CD4-positive, alpha-beta memory T cell (primary cell): ENCODE measurements around the gene OTOP2. TPM values are rescaled to one million over a fixed set of nuclear protein-coding genes. Genes with fewer than 3 reads are reported as not detected.
A peak's percentile ranks its signal among the peaks of the same experiment; 100 is the strongest.

Experiments
- CTCF ChIA-PET: fragments of 350-600 bp; sonication (Branson Sonifier 250); formaldehyde crosslinking; loops from one replicate; lab custom pipeline; 2021; ENCODE audit warnings: inconsistent platforms; ENCODE audit not compliant: partially characterized antibody; lab: Charles Lee
- POLR2A ChIA-PET: fragments of 350-600 bp; sonication (Branson Sonifier 250); formaldehyde crosslinking; loops from one replicate; lab custom pipeline; 2021; ENCODE audit not compliant: partially characterized antibody; lab: Charles Lee
- DNase-seq, 5 donors: peaks; one replicate each; pipeline versions ENCODE4 v3.0.0 to v3.0.0-alpha.2; 2020 to 2022; ENCODE audit warnings: mixed read lengths in 1 of 5
- H3K27ac ChIP-seq: one replicate; pipeline ENCODE4 v1.7.0; 2013; ENCODE audit warnings: low read depth, low read length
- H3K27me3 ChIP-seq: 2 replicates; pipeline ENCODE4 v1.7.0; 2013; ENCODE audit warnings: mild to moderate bottlenecking, low read length, moderate library complexity; ENCODE audit not compliant: insufficient read depth
- H3K36me3 ChIP-seq: 2 replicates; pipeline ENCODE4 v1.7.0; 2013; ENCODE audit warnings: mild to moderate bottlenecking, low read length, moderate library complexity; ENCODE audit not compliant: insufficient read depth
- H3K4me1 ChIP-seq: 2 replicates; pipeline ENCODE4 v1.7.0; 2013; ENCODE audit warnings: mild to moderate bottlenecking, low read length, moderate library complexity; ENCODE audit not compliant: insufficient read depth
- H3K4me3 ChIP-seq, 2 donors: one replicate each; pipeline ENCODE4 v1.7.0; 2013; ENCODE audit warnings: low read length in 2 of 2, mild to moderate bottlenecking in 1 of 2
- H3K9me3 ChIP-seq, 2 donors: one replicate each; pipeline ENCODE4 v1.7.0; 2013; ENCODE audit warnings: low read length in 2 of 2, control low read depth in 1 of 2; ENCODE audit not compliant: control insufficient read depth in 1 of 2
- H3K27ac Mint-ChIP-seq, 7 donors: one replicate each; pipeline ENCODE4 v1.8.0; 2020 to 2021; ENCODE audit warnings: mixed read lengths in 7 of 7, mild to moderate bottlenecking in 6 of 7, inconsistent platforms in 3 of 7, moderate library complexity in 3 of 7
- H3K27me3 Mint-ChIP-seq, 2 donors: one replicate each; pipeline ENCODE4 v1.8.0; 2020 to 2021; ENCODE audit warnings: mixed read lengths in 2 of 2
- H3K36me3 Mint-ChIP-seq, 2 donors: one replicate each; pipeline ENCODE4 v1.8.0; 2020 to 2021; ENCODE audit warnings: mixed read lengths in 2 of 2, inconsistent platforms in 1 of 2, mild to moderate bottlenecking in 1 of 2
- H3K4me1 Mint-ChIP-seq, 4 donors: one replicate each; pipeline ENCODE4 v1.8.0; 2020 to 2021; ENCODE audit warnings: mixed read lengths in 4 of 4, mild to moderate bottlenecking in 1 of 4
- H3K4me3 Mint-ChIP-seq, 8 donors: one replicate each; pipeline ENCODE4 v1.8.0; 2020 to 2021; ENCODE audit warnings: mixed read lengths in 8 of 8, mild to moderate bottlenecking in 7 of 8, moderate library complexity in 6 of 8, inconsistent platforms in 3 of 8
- H3K9me3 Mint-ChIP-seq, 8 donors: one replicate each; pipeline ENCODE4 v1.8.0; 2020 to 2021; ENCODE audit warnings: mixed read lengths in 8 of 8, mild to moderate bottlenecking in 5 of 8, inconsistent platforms in 3 of 8, moderate library complexity in 1 of 8
- intact Hi-C: fragments of 100-400 bp; cut with micrococcal nuclease; formaldehyde crosslinking; loops from one replicate; pipeline ENCODE4 v1.15.1; 2023
- polyA plus RNA-seq, 2 donors: library from polyadenylated mRNA; unstranded; fragments of 300-500 nt; fragmentation: Illumina TruSeq; gene quantifications; one replicate each; pipeline ENCODE4 v1.2.3, GENCODE V29; 2021
- total RNA-seq, 2 experiments: library from RNA; stranded (reverse); gene quantifications; one replicate each; pipeline ENCODE4 v1.2.3, GENCODE V29; 2021

OTOP2 gene
- total and polyA plus RNA-seq, 4 experiments from 2014 or later, result not detected

DNA sequence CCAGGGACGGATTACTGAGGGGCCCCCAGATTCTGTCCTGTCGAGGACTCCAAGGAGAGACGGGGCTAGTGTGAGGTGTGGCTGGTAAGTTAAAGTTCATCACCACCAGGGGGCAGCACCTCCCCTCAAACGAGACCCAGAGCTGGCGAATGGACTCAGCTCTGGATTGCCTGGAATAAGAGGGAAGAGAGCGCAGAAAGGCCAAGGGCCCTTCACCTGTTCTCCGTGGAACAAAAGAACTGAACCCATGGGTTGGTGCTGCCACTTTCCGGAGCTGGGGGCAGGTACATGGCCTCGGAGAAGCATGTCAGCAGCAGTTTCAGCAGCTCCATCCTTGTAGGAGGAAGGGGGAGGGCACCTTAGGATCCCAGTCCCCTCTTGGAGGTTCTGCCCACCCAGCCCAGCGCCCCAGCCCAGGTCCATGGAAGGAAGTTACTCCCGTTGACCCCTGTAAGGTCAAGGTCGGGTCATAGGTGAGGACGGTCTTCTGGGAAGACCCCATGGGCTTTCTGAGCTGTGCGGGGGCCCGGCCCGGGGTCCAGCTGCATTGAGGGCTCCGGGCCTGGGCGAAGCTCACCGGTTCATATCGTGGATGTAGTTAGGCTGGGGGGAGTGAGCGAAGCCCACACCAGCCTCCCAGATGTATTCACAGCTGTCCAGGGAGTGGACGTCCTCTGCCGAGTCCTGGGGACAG, 37.7 kb downstream of the OTOP2 start:
- Mint-ChIP-seq H3K27ac (peak overlapping the region in 2 of 7 donors; percentile 59 to 66), H3K36me3 (no peaks in the 10 kb centered on the region), H3K4me1 (peaks cover 4 to 13% (median 8%) of the 10 kb centered on the region in 4 donors), H3K4me3 (peak overlapping the region in 1 of 8 donors; percentile 31), H3K27me3 (no peaks in the 10 kb centered on the region), H3K9me3 (no peaks in the 10 kb centered on the region)
- no peaks in the 10 kb centered on the region for H3K27me3 ChIP-seq
- H3K9me3 ChIP-seq, result no peaks in the 10 kb centered on the region
- CTCF ChIA-PET, result interaction anchor here (0.7 to 6.6 kb wide), 70 partner anchors 10 to 450 kb away, joined by 3 to 107 read pairs (median 5); partner anchors contain the start of genes ARMC7, CDR2L, HID1 and MIF4GD
- no peaks in the 10 kb centered on the region for H3K36me3 ChIP-seq
- POLR2A ChIA-PET, result interaction anchor here (0.9 to 3.1 kb wide), 14 partner anchors 9 to 451 kb away, joined by 3 to 20 read pairs (median 4); partner anchors contain the start of genes CDR2L, MIF4GD, MRPL58 and SLC16A5
- peaks cover 6% of the 10 kb centered on the region for H3K4me1 ChIP-seq
- H3K4me3 ChIP-seq, result no peak overlapping the region
- intact Hi-C loops, result loop anchor here (1.0 to 10.0 kb wide), 8 partner anchors 44 to 453 kb away; partner anchors contain the start of genes ARMC7 and MRPL58
- DNase-seq, result peak; percentile 76 to 80 (median 77)
- H3K27ac ChIP-seq, result no peak overlapping the region

DNA sequence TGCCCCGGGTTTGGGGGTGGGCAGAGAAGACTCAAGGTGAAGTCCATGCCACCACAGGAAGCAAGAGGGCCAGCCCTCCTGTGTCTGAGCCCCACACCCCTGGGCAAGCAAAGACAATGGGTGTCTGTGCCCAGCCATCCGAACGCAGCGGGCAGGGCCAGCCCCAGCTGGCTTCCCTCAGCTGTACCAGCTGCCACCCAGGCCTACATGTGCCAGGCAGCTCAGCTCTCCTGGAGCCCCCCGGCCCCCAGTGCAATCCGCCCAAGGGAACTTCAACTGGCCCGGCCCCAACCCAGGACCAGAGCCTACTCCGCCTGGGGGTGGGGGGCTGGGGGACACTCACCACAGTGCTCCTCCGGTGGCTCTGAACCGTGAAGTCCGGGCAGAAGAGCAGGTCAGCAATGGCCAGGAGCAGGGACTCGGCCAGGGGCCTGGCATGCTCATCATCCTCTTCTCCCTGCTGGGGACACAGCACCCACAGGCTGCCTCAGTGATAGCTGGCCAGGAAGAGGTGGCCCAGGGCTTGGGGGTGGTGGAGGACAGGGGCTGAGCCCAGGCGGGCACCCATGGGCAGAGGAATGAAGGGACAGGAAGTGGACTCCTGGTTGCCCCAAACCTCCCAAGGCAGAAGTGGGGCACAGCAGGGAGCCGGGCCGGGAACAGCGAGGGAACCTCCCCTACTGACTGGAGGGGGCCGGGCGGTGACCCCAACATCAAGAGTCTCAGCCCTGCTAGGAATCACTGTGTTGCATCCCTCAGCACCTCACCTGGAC, 38.7 kb downstream of the OTOP2 start:
- H3K9me3 Mint-ChIP-seq, result no peaks in the 10 kb centered on the region
- peaks cover 4 to 11% (median 8%) of the 10 kb centered on the region in 4 donors for H3K4me1 Mint-ChIP-seq
- H3K36me3 ChIP-seq, result no peaks in the 10 kb centered on the region
- H3K9me3 ChIP-seq, result no peaks in the 10 kb centered on the region
- no peaks in the 10 kb centered on the region for H3K27me3 ChIP-seq
- peaks cover 6% of the 10 kb centered on the region for H3K4me1 ChIP-seq
- H3K27ac ChIP-seq, result no peak overlapping the region
- no peak for DNase-seq
- H3K27me3 Mint-ChIP-seq, result no peaks in the 10 kb centered on the region
- no peak overlapping the region for H3K4me3 ChIP-seq
- POLR2A ChIA-PET, result interaction anchor here (0.9 to 3.1 kb wide), 6 partner anchors 25 to 240 kb away, joined by 3 to 20 read pairs (median 8); partner anchors contain the start of genes CDR2L and MRPL58
- no peak overlapping the region for H3K27ac Mint-ChIP-seq
- H3K36me3 Mint-ChIP-seq, result no peaks in the 10 kb centered on the region
- intact Hi-C loops, result loop anchor here (10.0 kb wide), 1 partner anchor 452 kb away; no protein-coding TSS in a partner anchor
- CTCF ChIA-PET, result interaction anchor here (0.8 to 6.6 kb wide), 29 partner anchors 9 to 277 kb away, joined by 3 to 107 read pairs (median 5); partner anchors contain the start of genes ARMC7, CDR2L, HID1 and MRPL58
- H3K4me3 Mint-ChIP-seq, result no peak overlapping the region

DNA sequence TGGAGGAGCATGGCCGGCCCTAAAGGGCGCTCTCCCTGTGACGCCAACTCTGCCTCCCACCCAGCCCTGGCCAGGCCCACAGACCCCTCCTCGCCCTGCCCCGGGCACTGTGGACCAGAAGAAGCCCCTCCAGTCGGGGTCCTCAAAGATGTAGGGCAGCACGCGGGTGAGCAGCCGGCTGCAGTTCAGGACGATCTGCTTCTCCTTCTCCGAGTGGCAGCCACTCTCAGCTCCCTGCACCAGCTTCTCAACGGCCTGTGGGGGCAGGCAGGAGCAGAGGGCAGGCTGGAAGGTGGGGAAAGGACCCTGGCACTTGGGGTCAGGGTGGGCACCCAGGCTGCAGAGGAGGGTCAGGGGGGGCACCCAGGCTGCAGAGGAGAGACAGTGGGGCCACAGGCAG, 39.6 kb downstream of the OTOP2 start:
- no peak overlapping the region for H3K4me3 ChIP-seq
- no peak overlapping the region for H3K4me3 Mint-ChIP-seq
- intact Hi-C loops, result loop anchor here (10.0 kb wide), 1 partner anchor 451 kb away; no protein-coding TSS in a partner anchor
- H3K9me3 ChIP-seq, result no peaks in the 10 kb centered on the region
- ChIA-PET POLR2A (no interaction called here), CTCF (interaction anchor here (0.8 to 4.6 kb wide), 6 partner anchors 9 to 237 kb away, joined by 3 to 107 read pairs (median 56); partner anchors contain the start of genes ARMC7, HID1, MRPL58 and NT5C)
- H3K4me1 Mint-ChIP-seq, result peaks cover 3 to 11% (median 5%) of the 10 kb centered on the region in 4 donors
- no peak overlapping the region for H3K27ac ChIP-seq
- peaks cover 6% of the 10 kb centered on the region for H3K4me1 ChIP-seq
- no peak for DNase-seq
- H3K9me3 Mint-ChIP-seq, result no peaks in the 10 kb centered on the region
- H3K36me3 ChIP-seq, result no peaks in the 10 kb centered on the region
- no peaks in the 10 kb centered on the region for H3K36me3 Mint-ChIP-seq
- no peaks in the 10 kb centered on the region for H3K27me3 Mint-ChIP-seq
- no peaks in the 10 kb centered on the region for H3K27me3 ChIP-seq
- no peak overlapping the region for H3K27ac Mint-ChIP-seq

DNA sequence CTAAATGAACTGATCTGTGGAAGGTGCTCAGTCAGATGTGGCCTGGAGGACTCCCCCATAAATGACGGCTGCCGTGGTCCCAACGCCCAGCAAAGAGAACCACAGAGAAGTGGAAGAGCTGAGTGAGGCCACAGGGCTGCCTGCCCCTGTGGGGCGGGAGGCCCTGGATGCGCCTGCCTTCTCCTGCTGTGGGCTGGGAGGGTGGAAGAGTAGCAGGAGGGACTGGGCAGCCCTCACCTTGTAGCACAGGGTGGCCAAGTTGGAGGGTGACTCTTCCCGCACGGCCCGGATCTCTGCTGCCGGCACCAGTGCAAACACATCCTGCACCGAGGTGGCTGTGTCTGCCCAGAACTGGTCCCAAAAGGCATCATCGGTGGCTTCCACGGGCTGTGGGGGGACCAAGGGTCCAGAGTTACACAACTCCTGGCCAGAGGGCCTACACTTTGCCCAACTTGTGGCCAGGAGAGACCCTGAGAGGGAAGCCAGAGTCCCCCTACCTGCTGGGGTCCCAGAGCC, 40.2 kb downstream of the OTOP2 start:
- no peaks in the 10 kb centered on the region for H3K27me3 ChIP-seq
- POLR2A ChIA-PET, result no interaction called here
- no peak overlapping the region for H3K4me3 Mint-ChIP-seq
- no peaks in the 10 kb centered on the region for H3K36me3 Mint-ChIP-seq
- H3K4me1 Mint-ChIP-seq, result peaks cover 3 to 11% (median 5%) of the 10 kb centered on the region in 4 donors
- H3K9me3 Mint-ChIP-seq, result no peaks in the 10 kb centered on the region
- intact Hi-C loops, result loop anchor here (10.0 kb wide), 1 partner anchor 450 kb away; no protein-coding TSS in a partner anchor
- H3K36me3 ChIP-seq, result no peaks in the 10 kb centered on the region
- H3K27ac Mint-ChIP-seq, result no peak overlapping the region
- DNase-seq, result no peak
- no peaks in the 10 kb centered on the region for H3K27me3 Mint-ChIP-seq
- CTCF ChIA-PET, result interaction anchor here (1.5 to 4.6 kb wide), 5 partner anchors 8 to 236 kb away, joined by 5 to 107 read pairs (median 89); partner anchors contain the start of genes ARMC7, HID1, MRPL58 and NT5C
- H3K27ac ChIP-seq, result no peak overlapping the region
- H3K4me1 ChIP-seq, result peaks cover 6% of the 10 kb centered on the region
- no peaks in the 10 kb centered on the region for H3K9me3 ChIP-seq
- H3K4me3 ChIP-seq, result no peak overlapping the region

DNA sequence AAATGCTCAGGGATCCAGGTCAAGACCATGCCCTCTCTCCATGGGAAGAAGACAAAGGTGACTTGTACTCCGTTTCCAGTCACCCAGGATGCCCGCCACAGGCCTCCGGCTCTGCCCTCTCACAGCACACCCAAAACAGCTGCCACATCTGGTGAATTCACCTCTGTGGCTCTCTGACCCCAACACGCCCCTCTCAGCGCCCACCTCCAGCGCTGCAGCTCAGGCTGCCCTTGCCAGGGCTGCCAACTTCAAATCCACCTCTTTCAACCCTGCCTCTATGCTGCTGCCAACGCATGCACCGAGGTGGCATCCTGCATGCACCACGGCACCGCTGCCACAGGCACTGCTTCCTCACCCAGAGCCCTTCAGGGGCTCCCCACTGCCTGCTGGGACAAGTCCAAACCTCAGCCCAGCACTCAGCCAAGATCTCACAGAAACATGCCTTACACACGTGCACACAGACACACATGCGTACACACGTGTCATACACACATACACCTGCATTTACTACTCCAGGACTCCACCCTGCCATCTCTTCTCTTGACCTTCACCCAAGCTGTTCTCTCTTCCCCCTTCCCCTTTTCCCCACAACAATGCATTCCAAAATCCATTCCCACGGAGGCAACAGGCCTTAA, 41.0 kb downstream of the OTOP2 start:
- no peak for DNase-seq
- Mint-ChIP-seq H3K4me3 (no peak overlapping the region), H3K36me3 (no peaks in the 10 kb centered on the region), H3K9me3 (no peaks in the 10 kb centered on the region), H3K4me1 (peaks cover 3 to 11% (median 5%) of the 10 kb centered on the region in 4 donors), H3K27me3 (no peaks in the 10 kb centered on the region), H3K27ac (peak overlapping the region in 2 of 7 donors; percentile 34 to 50)
- intact Hi-C loops, result loop anchor here (10.0 kb wide), 1 partner anchor 450 kb away; no protein-coding TSS in a partner anchor
- H3K4me3 ChIP-seq, result no peak overlapping the region
- peaks cover 6% of the 10 kb centered on the region for H3K4me1 ChIP-seq
- no peaks in the 10 kb centered on the region for H3K9me3 ChIP-seq
- CTCF ChIA-PET, result no interaction called here
- no peaks in the 10 kb centered on the region for H3K36me3 ChIP-seq
- H3K27me3 ChIP-seq, result no peaks in the 10 kb centered on the region
- POLR2A ChIA-PET, result no interaction called here
- H3K27ac ChIP-seq, result no peak overlapping the region

DNA sequence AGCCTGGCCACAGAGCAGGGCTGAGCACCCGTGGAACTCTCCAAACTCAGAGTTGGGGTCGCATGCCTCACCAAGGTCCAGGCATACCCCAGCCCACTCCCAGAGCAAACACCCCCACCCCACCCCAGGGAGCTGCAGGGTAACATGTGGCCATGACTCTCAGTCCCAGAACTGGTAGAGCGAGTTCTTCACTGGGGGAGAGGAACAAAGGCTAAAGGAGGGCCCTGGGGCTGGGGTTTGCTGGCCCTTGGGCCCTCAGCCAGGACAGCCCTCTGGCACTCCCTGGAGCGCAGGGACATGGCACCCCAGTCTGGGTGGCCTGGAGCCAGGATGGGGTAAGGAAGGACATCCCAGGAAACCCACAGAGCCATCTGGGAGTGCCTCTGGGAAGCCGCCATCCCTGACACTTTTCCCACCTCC, 44.3 kb downstream of the OTOP2 start:
- peaks cover 4 to 11% (median 6%) of the 10 kb centered on the region in 4 donors for H3K4me1 Mint-ChIP-seq
- H3K4me1 ChIP-seq, result peaks cover 15% of the 10 kb centered on the region
- no peak for DNase-seq
- ChIA-PET POLR2A (no interaction called here), CTCF (interaction anchor here (6.6 kb wide), 1 partner anchor 9 kb away, joined by 80 read pairs; no protein-coding TSS in a partner anchor)
- no peaks in the 10 kb centered on the region for H3K9me3 Mint-ChIP-seq
- intact Hi-C loops, result loop anchor here (10.0 kb wide), 1 partner anchor 446 kb away; no protein-coding TSS in a partner anchor
- H3K27ac Mint-ChIP-seq, result no peak overlapping the region
- H3K27me3 ChIP-seq, result no peaks in the 10 kb centered on the region
- H3K4me3 Mint-ChIP-seq, result peak overlapping the region in 1 of 8 donors; percentile 26
- no peaks in the 10 kb centered on the region for H3K9me3 ChIP-seq
- no peaks in the 10 kb centered on the region for H3K36me3 ChIP-seq
- H3K27me3 Mint-ChIP-seq, result no peaks in the 10 kb centered on the region
- no peak overlapping the region for H3K4me3 ChIP-seq
- H3K27ac ChIP-seq, result no peak overlapping the region
- no peaks in the 10 kb centered on the region for H3K36me3 Mint-ChIP-seq
